C4-2B (cell line): ENCODE results near the gene GDF2.

Experiments used
- H3K27ac ChIP-seq: fragments of 450-650 bp; 2 replicates; pipeline ENCODE4 v1.5.1; 2017
- CTCF ChIP-seq: fragments of 450-650 bp; conservative IDR thresholded peaks from 2 replicates; pipeline ENCODE4 v1.5.1; 2017; ENCODE audit warnings: mild to moderate bottlenecking
- ZFX ChIP-seq: fragments of 450-650 bp; IDR thresholded peaks from 2 replicates; pipeline ENCODE4 v1.6.1; 2017

The GDF2 gene

GRCh38 chr10:47298715-47299114, 23.5 kb upstream of the GDF2 start:
- H3K27ac ChIP-seq: no peak overlapping the region
- TF ChIP-seq ZFX (no peak), CTCF (no peak)

- TF ChIP-seq CTCF: no peak
- no peak for TF ChIP-seq ZFX
- no peak within 1 kb of the TSS for H3K27ac ChIP-seq
These were observed 22.4 kb upstream of the GDF2 start, which contains the start of gene GDF10 for GRCh38 chr10:47299611-47300428. Gene GDF10, plus strand, starts transcription at chr10:47300197. Its CDS starts 455 bp downstream, at chr10:47300652.

GRCh38 chr10:47300429-47300931, 21.8 kb upstream of the GDF2 start:
- no peak overlapping the region for H3K27ac ChIP-seq
- no peak for TF ChIP-seq ZFX
- TF ChIP-seq CTCF: no peak

GRCh38 chr10:47301833-47302232, 20.4 kb upstream of the GDF2 start:
- TF ChIP-seq ZFX (no peak), CTCF (no peak)

GRCh38 chr10:47303105-47303504, 19.1 kb upstream of the GDF2 start:
- TF ChIP-seq CTCF (no peak), ZFX (no peak)
- H3K27ac ChIP-seq: no peak overlapping the region

More at GRCh38 chr10:47301833-47302232, 20.4 kb upstream of the GDF2 start:
- H3K27ac ChIP-seq: no peak overlapping the region

GRCh38 chr10:47303866-47304265, 18.4 kb upstream of the GDF2 start:
- H3K27ac ChIP-seq: no peak overlapping the region
- TF ChIP-seq ZFX: no peak
- TF ChIP-seq CTCF: no peak

- H3K27ac ChIP-seq: no peak overlapping the region
- TF ChIP-seq ZFX (no peak), CTCF (no peak)
These were observed 16.7 kb upstream of the GDF2 start for GRCh38 chr10:47305566-47305965.
